Endodermal cell (in vitro differentiated cells): ENCODE data around the gene SZT2. TPM values are rescaled to one million over a fixed set of nuclear protein-coding genes. Genes with fewer than 3 reads are reported as not detected.
"Not testable (repeated sequence)": the region's sequence is repeated elsewhere in the genome, so short reads cannot be mapped to it uniquely, and the experiment has no call there.

Experiments used
- DNase-seq: peaks from one replicate; pipeline ENCODE4 v3.0.0-alpha.2; 2017
- H3K27ac ChIP-seq: 2 replicates; pipeline ENCODE4 v1.5.1; 2013; ENCODE audit warnings: mild to moderate bottlenecking, low read depth, low read length, moderate library complexity
- H3K27me3 ChIP-seq: 2 replicates; pipeline ENCODE4 v1.6.1; 2013; ENCODE audit warnings: mild to moderate bottlenecking, low read length, moderate library complexity; ENCODE audit not compliant: insufficient read depth, control insufficient read depth, poor library complexity, severe bottlenecking
- H3K36me3 ChIP-seq: 2 replicates; pipeline ENCODE4 v1.7.0; 2013; ENCODE audit warnings: mild to moderate bottlenecking, low read length, moderate library complexity; ENCODE audit not compliant: control insufficient read depth, insufficient read depth
- H3K4me1 ChIP-seq: one replicate; pipeline ENCODE4 v1.7.0; 2013; ENCODE audit warnings: low read length; ENCODE audit not compliant: control insufficient read depth, insufficient read depth
- H3K4me3 ChIP-seq: 2 replicates; pipeline ENCODE4 v1.5.1; 2013; ENCODE audit warnings: mild to moderate bottlenecking, low read length, moderate library complexity
- H3K9ac ChIP-seq: 2 replicates; pipeline ENCODE4 v1.6.1; 2013; ENCODE audit warnings: mild to moderate bottlenecking, low read length, moderate library complexity; ENCODE audit not compliant: poor library complexity, severe bottlenecking; ENCODE audit errors: extremely low read depth
- H3K9me3 ChIP-seq: 2 replicates; pipeline ENCODE4 v1.6.1; 2013; ENCODE audit warnings: mild to moderate bottlenecking, low read length, moderate library complexity; ENCODE audit not compliant: control insufficient read depth
- H3K27ac Mint-ChIP-seq: 2 replicates; pipeline ENCODE4 v1.8.0; 2020; ENCODE audit warnings: mixed read lengths
- H3K27me3 Mint-ChIP-seq: 2 replicates; pipeline ENCODE4 v1.8.0; 2021; ENCODE audit warnings: mild to moderate bottlenecking, mixed read lengths; ENCODE audit not compliant: insufficient read depth
- H3K36me3 Mint-ChIP-seq: 2 replicates; pipeline ENCODE4 v1.8.0; 2020; ENCODE audit warnings: low read depth, mixed read lengths
- H3K4me1 Mint-ChIP-seq: 2 replicates; pipeline ENCODE4 v1.8.0; 2020; ENCODE audit warnings: mixed read lengths
- H3K4me3 Mint-ChIP-seq: 2 replicates; pipeline ENCODE4 v1.8.0; 2020; ENCODE audit warnings: mild to moderate bottlenecking, moderate library complexity, mixed read lengths
- H3K9me3 Mint-ChIP-seq: 2 replicates; pipeline ENCODE4 v1.8.0; 2020; ENCODE audit warnings: mild to moderate bottlenecking, mixed read lengths
- WGBS, 2 experiments: methylation state at CpG; one replicate each; pipeline versions ENCODE4 v1.1.5 to v1.1.7; 2013; ENCODE audit warnings: missing lambda C conversion rate in 2 of 2, mixed read lengths in 1 of 2; ENCODE audit not compliant: insufficient coverage in 1 of 2, insufficient read length in 1 of 2; 5-methylcytosine and 5-hydroxymethylcytosine counted together
- total RNA-seq, 2 donors: library from RNA; stranded (reverse); fragmentation: NEBNext Ultra II Directional in 1 of 2; extraction: Animal tissue kit (Norgen Biotek cat#: 25700) in 1 of 2; gene quantifications; 2 replicates in 1 of 2; 3 replicates in 1 of 2; pipeline ENCODE4 v1.2.1, GENCODE V29; 2021
- TF ChIP-seq, protein P1 (sequence below): fragments of 200-600 bp; sonication (generic); conservative IDR thresholded peaks from 2 replicates; pipeline ENCODE4 v1.5.0; 2021; ENCODE audit warnings: antibody characterized with exemption, mild to moderate bottlenecking

Gene SZT2
- total RNA-seq, 2 donors from 2014 or later, result 55.6 to 59.7 TPM

DNA sequence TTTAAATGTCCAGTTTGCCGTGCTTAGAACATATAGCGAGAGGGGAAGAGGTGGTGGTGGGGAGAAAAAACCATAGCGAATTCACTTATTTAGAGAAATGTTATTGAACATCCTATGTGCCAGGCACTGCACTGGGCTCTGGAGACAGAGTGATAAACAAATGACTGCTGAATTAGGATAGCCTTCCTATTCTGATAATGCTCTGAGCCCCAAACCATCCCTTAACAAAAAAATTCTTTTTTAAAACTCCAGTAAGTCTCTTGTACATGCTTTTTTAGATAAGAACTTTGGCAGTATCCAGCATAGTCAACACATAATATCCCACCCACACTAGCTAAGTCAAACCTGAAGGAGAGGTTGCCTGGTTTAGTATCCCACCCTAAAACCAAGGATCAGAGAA lies 8.5 kb downstream of the SZT2 start:
- Mint-ChIP-seq H3K27me3 (no peaks in the 10 kb centered on the region), H3K36me3 (peaks cover 21% of the 10 kb centered on the region), H3K27ac (no peak overlapping the region), H3K9me3 (no peaks in the 10 kb centered on the region), H3K4me3 (no peak overlapping the region), H3K4me1 (peaks cover 8% of the 10 kb centered on the region)
- H3K27ac ChIP-seq, result no peak overlapping the region
- no peak for DNase-seq
- peaks cover 5% of the 10 kb centered on the region for H3K4me1 ChIP-seq
- H3K9ac ChIP-seq, result no peak overlapping the region
- TF ChIP-seq, protein P1, sequence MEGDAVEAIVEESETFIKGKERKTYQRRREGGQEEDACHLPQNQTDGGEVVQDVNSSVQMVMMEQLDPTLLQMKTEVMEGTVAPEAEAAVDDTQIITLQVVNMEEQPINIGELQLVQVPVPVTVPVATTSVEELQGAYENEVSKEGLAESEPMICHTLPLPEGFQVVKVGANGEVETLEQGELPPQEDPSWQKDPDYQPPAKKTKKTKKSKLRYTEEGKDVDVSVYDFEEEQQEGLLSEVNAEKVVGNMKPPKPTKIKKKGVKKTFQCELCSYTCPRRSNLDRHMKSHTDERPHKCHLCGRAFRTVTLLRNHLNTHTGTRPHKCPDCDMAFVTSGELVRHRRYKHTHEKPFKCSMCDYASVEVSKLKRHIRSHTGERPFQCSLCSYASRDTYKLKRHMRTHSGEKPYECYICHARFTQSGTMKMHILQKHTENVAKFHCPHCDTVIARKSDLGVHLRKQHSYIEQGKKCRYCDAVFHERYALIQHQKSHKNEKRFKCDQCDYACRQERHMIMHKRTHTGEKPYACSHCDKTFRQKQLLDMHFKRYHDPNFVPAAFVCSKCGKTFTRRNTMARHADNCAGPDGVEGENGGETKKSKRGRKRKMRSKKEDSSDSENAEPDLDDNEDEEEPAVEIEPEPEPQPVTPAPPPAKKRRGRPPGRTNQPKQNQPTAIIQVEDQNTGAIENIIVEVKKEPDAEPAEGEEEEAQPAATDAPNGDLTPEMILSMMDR, result no peak
- WGBS, 2 experiments, result 96 to 97% methylated on average over 3 of the region's 3 CpGs
- H3K36me3 ChIP-seq, result peaks cover 20% of the 10 kb centered on the region
- H3K4me3 ChIP-seq, result no peak overlapping the region
- H3K27me3 ChIP-seq, result no peaks in the 10 kb centered on the region
- H3K9me3 ChIP-seq, result no peaks in the 10 kb centered on the region

DNA sequence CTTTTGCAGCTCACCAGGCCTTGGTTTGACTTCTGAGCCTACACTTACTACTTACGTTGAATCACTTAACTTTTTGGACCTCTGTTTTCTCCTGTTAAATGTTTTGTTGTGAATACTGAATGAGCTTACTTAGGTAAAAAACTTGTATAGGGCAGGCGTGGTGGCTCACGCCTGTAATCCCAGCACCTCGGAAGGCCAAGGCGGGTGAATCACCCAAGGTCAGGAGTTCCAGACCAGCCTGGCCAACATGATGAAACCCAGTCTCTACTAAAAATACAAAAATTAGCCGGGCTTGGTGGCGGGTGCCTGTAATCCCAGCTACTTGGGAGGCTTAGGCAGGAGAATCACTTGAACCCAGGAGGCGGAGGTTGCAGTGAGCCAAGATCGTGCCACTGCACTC lies 10.7 kb downstream of the SZT2 start:
- H3K27me3 ChIP-seq, H3K27me3 Mint-ChIP-seq, H3K4me3 Mint-ChIP-seq, H3K4me1 Mint-ChIP-seq, DNase-seq, H3K4me1 ChIP-seq, H3K27ac Mint-ChIP-seq, H3K27ac ChIP-seq, H3K9ac ChIP-seq, H3K4me3 ChIP-seq, H3K9me3 ChIP-seq, H3K9me3 Mint-ChIP-seq: not testable (repeated sequence)
- H3K36me3 ChIP-seq, result peaks cover 35% of the 10 kb centered on the region
- WGBS, 2 experiments, result 88 to 93% methylated on average over 7 to 9 of the region's 9 CpGs
- peaks cover 36% of the 10 kb centered on the region for H3K36me3 Mint-ChIP-seq

DNA sequence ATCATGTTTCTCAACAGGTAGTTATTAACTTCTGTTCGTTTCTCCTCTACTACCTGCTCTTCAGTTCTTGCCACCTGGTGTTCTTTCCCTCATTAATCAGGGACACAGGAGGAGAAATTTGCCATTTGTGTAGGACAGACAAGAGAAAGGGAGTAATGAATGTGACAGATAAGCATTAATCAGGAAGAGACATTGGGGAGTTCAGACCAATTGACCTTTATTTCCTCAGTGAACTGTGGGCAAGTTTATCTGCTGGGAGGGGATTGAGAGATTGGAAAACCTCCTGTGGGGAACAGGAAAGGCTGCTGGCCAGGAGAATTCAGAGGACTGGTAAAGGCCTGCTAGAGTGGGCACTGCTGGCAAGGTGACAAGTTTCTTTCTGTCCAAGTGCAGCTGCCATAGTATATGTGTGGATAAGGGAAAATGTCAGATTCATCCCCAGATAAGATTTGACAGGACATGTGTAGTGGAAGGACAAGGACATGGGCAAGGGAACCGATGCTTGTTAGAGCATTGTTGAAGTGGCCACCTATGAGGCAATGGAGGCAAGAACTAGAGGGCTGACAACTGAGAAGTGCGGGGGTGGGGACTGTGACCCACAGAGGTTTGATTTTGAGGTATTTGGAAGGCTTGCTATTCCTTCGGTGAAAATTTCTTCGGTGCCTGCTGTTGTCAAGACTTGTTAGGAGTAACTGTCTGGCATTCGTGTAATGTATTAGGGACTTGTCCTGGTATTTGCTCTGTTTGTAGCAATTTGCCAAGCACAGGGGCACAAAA lies 12.6 kb downstream of the SZT2 start:
- Histone ChIP-seq H3K4me3 (peak overlapping the region; percentile 14), H3K27me3 (no peaks in the 10 kb centered on the region), H3K27ac (no peak overlapping the region), H3K36me3 (peaks cover 29% of the 10 kb centered on the region), H3K4me1 (peaks cover 5% of the 10 kb centered on the region), H3K9me3 (no peaks in the 10 kb centered on the region), H3K9ac (no peak overlapping the region)
- no peak for DNase-seq
- Mint-ChIP-seq H3K27ac (no peak overlapping the region), H3K9me3 (no peaks in the 10 kb centered on the region), H3K27me3 (no peaks in the 10 kb centered on the region), H3K36me3 (peaks cover 39% of the 10 kb centered on the region), H3K4me3 (no peak overlapping the region), H3K4me1 (peaks cover 8% of the 10 kb centered on the region)
- WGBS, 2 experiments, result 93 to 97% methylated on average over 5 to 6 of the region's 6 CpGs
- TF ChIP-seq, protein P1, result no peak
